SU-DHL-6 (cell line): ENCODE measurements around the gene DOC2A.

Experiments
- H2AFZ ChIP-seq: fragments of 200-600 bp; sonication (generic); 2 replicates; pipeline ENCODE4 v1.6.1; 2014; ENCODE audit warnings: low read depth, mild to moderate bottlenecking, moderate library complexity, mixed read lengths, antibody characterized with exemption, low read length; ENCODE audit not compliant: severe bottlenecking
- H3F3A ChIP-seq: fragments of 200-600 bp; shearing (Covaris generic); 2 replicates; pipeline ENCODE4 v1.6.0; 2016; ENCODE audit warnings: antibody characterized with exemption, mild to moderate bottlenecking; ENCODE audit not compliant: insufficient read depth
- H3K27ac ChIP-seq: fragments of 200-600 bp; sonication (generic); 2 replicates; pipeline ENCODE4 v1.5.1; 2016; ENCODE audit warnings: low read depth, mild to moderate bottlenecking, low read length, moderate library complexity, mixed read lengths
- H3K27me3 ChIP-seq: fragments of 200-600 bp; sonication (generic), shearing (Covaris generic); 2 replicates; pipeline ENCODE4 v1.6.0; 2014; ENCODE audit warnings: mild to moderate bottlenecking, low read length
- H3K36me3 ChIP-seq: fragments of 200-600 bp; sonication (generic); 2 replicates; pipeline ENCODE4 v1.6.1; 2014; ENCODE audit warnings: mild to moderate bottlenecking, low read length, mixed read lengths
- H3K4me2 ChIP-seq: fragments of 300-600, 200-600 bp; shearing (Covaris generic), sonication (generic); 2 replicates; pipeline ENCODE4 v1.6.0; 2014; ENCODE audit warnings: low read length, low read depth, mild to moderate bottlenecking; ENCODE audit not compliant: poor library complexity, severe bottlenecking
- H3K4me3 ChIP-seq: fragments of 200-600 bp; sonication (generic); 2 replicates; pipeline ENCODE4 v1.5.1; 2014; ENCODE audit warnings: antibody characterized with exemption, low read length, mild to moderate bottlenecking, mixed read lengths; ENCODE audit not compliant: insufficient read depth, poor library complexity, severe bottlenecking
- H3K79me2 ChIP-seq: fragments of 200-600 bp; sonication (generic); 2 replicates; pipeline ENCODE4 v1.6.1; 2014; ENCODE audit warnings: mild to moderate bottlenecking, low read length, moderate library complexity; ENCODE audit not compliant: insufficient read depth
- H3K9ac ChIP-seq: fragments of 200-600 bp; sonication (generic); 2 replicates; pipeline ENCODE4 v1.7.0; 2014; ENCODE audit warnings: mild to moderate bottlenecking, low read length
- H3K9me2 ChIP-seq: fragments of 200-600 bp; sonication (generic); replicated peaks from 2 replicates; pipeline ENCODE4 v1.6.1; 2014; ENCODE audit warnings: low read length; ENCODE audit not compliant: insufficient read depth
- H3K9me3 ChIP-seq: fragments of 200-600 bp; sonication (generic); 2 replicates; pipeline ENCODE4 v1.6.1; 2014; ENCODE audit warnings: low read length, mixed read lengths; ENCODE audit not compliant: insufficient read depth
- H4K20me1 ChIP-seq: fragments of 200-600 bp; sonication (generic); 2 replicates; pipeline ENCODE4 v1.6.1; 2014; ENCODE audit warnings: low read depth, mild to moderate bottlenecking, antibody characterized with exemption, low read length, moderate library complexity, mixed read lengths
- CTCF ChIP-seq: fragments of 200-600 bp; sonication (generic); IDR thresholded peaks from one replicate; pipeline ENCODE4 v1.5.1; 2017; ENCODE audit warnings: antibody characterized with exemption, mild to moderate bottlenecking, low read length, moderate library complexity; ENCODE audit not compliant: insufficient read depth, poor library complexity, severe bottlenecking
- EZH2phosphoT487 ChIP-seq: fragments of 200-600 bp; sonication (generic), shearing (Covaris generic); conservative IDR thresholded peaks from 2 replicates; pipeline ENCODE4 v1.6.1; 2018; ENCODE audit warnings: mild to moderate bottlenecking, antibody characterized with exemption, low read length, moderate library complexity, mixed read lengths

DOC2A gene

GRCh38 chr16:30002614-30003346 is 8.0 kb downstream of the DOC2A start:
- no peak overlapping the region for H3K27ac ChIP-seq
- no peak overlapping the region for H3K4me2 ChIP-seq
- no peaks in the 10 kb centered on the region for H3K9me3 ChIP-seq
- no peaks in the 10 kb centered on the region for H3F3A ChIP-seq
- H3K36me3 ChIP-seq = no peaks in the 10 kb centered on the region
- no peaks in the 10 kb centered on the region for H3K9me2 ChIP-seq
- no peaks in the 10 kb centered on the region for H4K20me1 ChIP-seq
- H2AFZ ChIP-seq = no peak overlapping the region
- no peak for TF ChIP-seq CTCF
- no peak for TF ChIP-seq EZH2phosphoT487
- no peak overlapping the region for H3K9ac ChIP-seq
- H3K27me3 ChIP-seq = no peaks in the 10 kb centered on the region
- no peaks in the 10 kb centered on the region for H3K79me2 ChIP-seq
- H3K4me3 ChIP-seq = no peak overlapping the region

- no peaks in the 10 kb centered on the region for H4K20me1 ChIP-seq
- no peak overlapping the region for H3K9ac ChIP-seq
- no peak overlapping the region for H3K4me3 ChIP-seq
- H3K36me3 ChIP-seq = no peaks in the 10 kb centered on the region
- no peak overlapping the region for H3K27ac ChIP-seq
- TF ChIP-seq EZH2phosphoT487 (no peak), CTCF (no peak)
- H3K79me2 ChIP-seq = peaks cover 11% of the 10 kb centered on the region
- no peaks in the 10 kb centered on the region for H3K9me2 ChIP-seq
- no peaks in the 10 kb centered on the region for H3K27me3 ChIP-seq
- H2AFZ ChIP-seq = no peak overlapping the region
- H3K9me3 ChIP-seq = no peaks in the 10 kb centered on the region
- H3F3A ChIP-seq = no peaks in the 10 kb centered on the region
- no peak overlapping the region for H3K4me2 ChIP-seq
Observed at GRCh38 chr16:30000735-30001631, 9.8 kb downstream of the DOC2A start.

- Histone ChIP-seq H3K27me3 (no peaks in the 10 kb centered on the region), H3K27ac (no peak overlapping the region), H3K9ac (no peak overlapping the region), H3K9me2 (no peaks in the 10 kb centered on the region), H3K4me2 (no peak overlapping the region), H3K79me2 (peaks cover 11% of the 10 kb centered on the region), H3F3A (peaks cover 10% of the 10 kb centered on the region; the same call in 1 of the 2 replicates), H3K36me3 (no peaks in the 10 kb centered on the region), H3K4me3 (no peak overlapping the region), H3K9me3 (no peaks in the 10 kb centered on the region), H4K20me1 (no peaks in the 10 kb centered on the region), H2AFZ (no peak overlapping the region)
- TF ChIP-seq CTCF = no peak
Observed at GRCh38 chr16:29999605-30000004, 11.2 kb downstream of the DOC2A start.
